B cell (primary cell): ENCODE measurements around the gene INHBA. TPM values are rescaled to one million over a fixed set of nuclear protein-coding genes. Genes with fewer than 3 reads are reported as not detected.

Experiments
- ATAC-seq: fragments of 200-7000 bp; cut with Tn5 transposase; one replicate; pipeline ENCODE4 v1.10.0; 2021; ENCODE audit warnings: low read depth, mild to moderate bottlenecking, moderate number of reproducible peaks, moderate library complexity
- CTCF ChIA-PET: fragments of 350-600 bp; sonication (Branson Sonifier 250); formaldehyde crosslinking; loops from one replicate; lab custom pipeline; 2021; ENCODE audit warnings: antibody characterized with exemption, inconsistent platforms; lab: Charles Lee
- POLR2A ChIA-PET: fragments of 350-600 bp; sonication (Branson Sonifier 250); formaldehyde crosslinking; loops from one replicate; lab custom pipeline; 2021; ENCODE audit warnings: antibody characterized with exemption; lab: Charles Lee
- DNase-seq: peaks from one replicate; pipeline ENCODE4 v3.0.0; 2013
- H2AFZ ChIP-seq: 2 replicates; pipeline ENCODE4 v1.6.1; 2012; ENCODE audit warnings: mild to moderate bottlenecking, low read depth, low read length; ENCODE audit not compliant: insufficient read depth, poor library complexity, severe bottlenecking
- H3K27ac ChIP-seq, 2 donors: 1 replicate in 1 of 2; 2 replicates in 1 of 2; pipeline ENCODE4 v1.5.1; 2012 to 2013; ENCODE audit warnings: low read length in 2 of 2, mild to moderate bottlenecking in 2 of 2, moderate library complexity in 1 of 2
- H3K27me3 ChIP-seq, 4 experiments: fragments of 200-600 bp in 1 of 4; sonication (generic) in 1 of 4; replicated peaks in 1 of 4; 1 replicate in 2 of 4; 2 replicates in 2 of 4; pipeline versions ENCODE4 v1.6.1 to v1.7.0; 2013 to 2016; ENCODE audit warnings: low read length in 3 of 4, mild to moderate bottlenecking in 2 of 4, mixed read lengths in 1 of 4, moderate library complexity in 1 of 4; ENCODE audit not compliant: insufficient read depth in 4 of 4, control insufficient read depth in 3 of 4; ENCODE audit errors: control extremely low read depth in 1 of 4
- H3K36me3 ChIP-seq, 2 experiments: replicated peaks in 1 of 2; 1 replicate in 1 of 2; 2 replicates in 1 of 2; pipeline versions ENCODE4 v1.6.1 to v1.7.1; 2013; ENCODE audit warnings: low read length in 1 of 2; ENCODE audit not compliant: insufficient read depth in 2 of 2, control insufficient read depth in 1 of 2; ENCODE audit errors: control extremely low read depth in 1 of 2, extremely low read depth in 1 of 2
- H3K4me1 ChIP-seq, 2 donors: fragments of 200-600 bp in 1 of 2; sonication (generic) in 1 of 2; 1 replicate in 1 of 2; 2 replicates in 1 of 2; pipeline versions ENCODE4 v1.5.1 to v1.6.1; 2013 to 2017; ENCODE audit warnings: low read length in 2 of 2; ENCODE audit not compliant: control insufficient read depth in 2 of 2, insufficient read depth in 2 of 2
- H3K4me2 ChIP-seq: replicated peaks from 2 replicates; pipeline ENCODE3; 2012; ENCODE audit warnings: mild to moderate bottlenecking, low read depth, low read length; ENCODE audit not compliant: poor library complexity, severe bottlenecking
- H3K4me3 ChIP-seq, 5 experiments: fragments of 200-600 bp in 1 of 5; sonication (generic) in 1 of 5; 1 replicate in 3 of 5; 2 replicates in 2 of 5; pipeline versions ENCODE4 v1.5.1 to v1.7.0; 2011 to 2016; ENCODE audit warnings: low read length in 4 of 5, mild to moderate bottlenecking in 4 of 5, low read depth in 2 of 5, control low read depth in 1 of 5, moderate library complexity in 1 of 5; ENCODE audit not compliant: insufficient read depth in 1 of 5; ENCODE audit errors: control extremely low read depth in 1 of 5, extremely low read depth in 1 of 5
- H3K79me2 ChIP-seq: fragments of 200-600 bp; sonication (generic); one replicate; pipeline ENCODE4 v1.6.0; 2016; ENCODE audit warnings: low read length; ENCODE audit not compliant: control insufficient read depth, insufficient read depth
- H3K9ac ChIP-seq: fragments of 200-600 bp; sonication (generic); 2 replicates; pipeline ENCODE4 v1.6.1; 2017; ENCODE audit warnings: mild to moderate bottlenecking, low read length, moderate library complexity
- H3K9me3 ChIP-seq, 3 donors: one replicate each; pipeline versions ENCODE4 v1.6.1 to v1.7.1; 2013; ENCODE audit warnings: low read length in 2 of 3; ENCODE audit not compliant: control insufficient read depth in 2 of 3, insufficient read depth in 1 of 3; ENCODE audit errors: control extremely low read depth in 1 of 3
- H4K20me1 ChIP-seq: 2 replicates; pipeline ENCODE4 v1.6.0; 2012; ENCODE audit warnings: mild to moderate bottlenecking, low read length; ENCODE audit not compliant: insufficient read depth, control insufficient read depth, poor library complexity, severe bottlenecking
- H3K27ac Mint-ChIP-seq: one replicate; pipeline ENCODE4 v1.8.0; 2021; ENCODE audit warnings: mixed read lengths
- H3K27me3 Mint-ChIP-seq: one replicate; pipeline ENCODE4 v1.8.0; 2021; ENCODE audit warnings: mixed read lengths
- H3K4me1 Mint-ChIP-seq: one replicate; pipeline ENCODE4 v1.8.0; 2021; ENCODE audit warnings: mixed read lengths
- H3K4me3 Mint-ChIP-seq: one replicate; pipeline ENCODE4 v1.8.0; 2021; ENCODE audit warnings: mixed read lengths
- H3K9me3 Mint-ChIP-seq: one replicate; pipeline ENCODE4 v1.8.0; 2022; ENCODE audit warnings: mixed read lengths; ENCODE audit not compliant: insufficient read depth
- CTCF ChIP-seq: fragments of 200-600 bp; IDR thresholded peaks from one replicate; pipeline ENCODE4 v1.8.0; 2022; ENCODE audit warnings: antibody characterized with exemption, mild to moderate bottlenecking
- EZH2 ChIP-seq: IDR thresholded peaks from 2 replicates; pipeline ENCODE4 v1.6.1; 2012; ENCODE audit warnings: borderline replicate concordance, low read depth, mild to moderate bottlenecking, moderate library complexity, low read length; ENCODE audit not compliant: insufficient read depth, poor library complexity, severe bottlenecking
- WGBS: methylation state at CpG from one replicate; pipeline ENCODE4 v1.1.5; 2013; ENCODE audit warnings: missing lambda C conversion rate; ENCODE audit not compliant: insufficient coverage; 5-methylcytosine and 5-hydroxymethylcytosine counted together
- intact Hi-C: fragments of 100-400 bp; cut with micrococcal nuclease; formaldehyde crosslinking; loops from one replicate; pipeline ENCODE4 v1.10.0; 2022
- polyA plus RNA-seq: library from polyadenylated mRNA; depleted of rRNA; stranded (reverse); fragments of >200 nt; gene quantifications from 2 replicates; pipeline ENCODE4 v1.2.3, GENCODE V29; 2012
- total RNA-seq, 2 donors: library from RNA; stranded (reverse); fragments of 120-200 nt in 1 of 2; gene quantifications; 1 replicate in 1 of 2; 2 replicates in 1 of 2; pipeline versions ENCODE4 v1.2.3 to v1.2.4, GENCODE V29; 2013 to 2022

The INHBA gene
- total and polyA plus RNA-seq, 2 donors (not counting 1 experiment from before 2014, with no cell fraction given) = not detected

- ChIA-PET POLR2A (no interaction called here), CTCF (no interaction called here)
- no peaks in the 10 kb centered on the region for H3K27me3 Mint-ChIP-seq
- no peaks in the 10 kb centered on the region for H3K79me2 ChIP-seq
- no peaks in the 10 kb centered on the region for H4K20me1 ChIP-seq
- H3K4me1 ChIP-seq = no peaks in the 10 kb centered on the region
- H3K4me1 Mint-ChIP-seq = no peaks in the 10 kb centered on the region
- H3K4me3 Mint-ChIP-seq = no peak overlapping the region
- H3K27ac Mint-ChIP-seq = no peak overlapping the region
- no peaks in the 10 kb centered on the region for H3K36me3 ChIP-seq
- no peak overlapping the region for H3K4me2 ChIP-seq
- intact Hi-C loops = no loop called here
- H3K9me3 ChIP-seq = no peaks in the 10 kb centered on the region
- ATAC-seq = no peak
- DNase-seq = no peak
- no peak overlapping the region for H2AFZ ChIP-seq
- no peaks in the 10 kb centered on the region for H3K27me3 ChIP-seq
- no peak overlapping the region for H3K4me3 ChIP-seq
- no peak for TF ChIP-seq CTCF
- TF ChIP-seq EZH2 = no peak
- H3K9me3 Mint-ChIP-seq = no peaks in the 10 kb centered on the region
- WGBS = no CpG with 5 or more reads among the region's 2 CpGs
- H3K27ac ChIP-seq = no peak overlapping the region
- H3K9ac ChIP-seq = no peak overlapping the region
Observed at GRCh38 chr7:41679566-41679965, 23.3 kb downstream of the INHBA start.

- DNase-seq (no peak), ATAC-seq (no peak)
- Histone ChIP-seq H3K27me3 (no peaks in the 10 kb centered on the region), H4K20me1 (no peaks in the 10 kb centered on the region), H3K9ac (no peak overlapping the region), H3K4me2 (no peak overlapping the region), H3K9me3 (no peaks in the 10 kb centered on the region), H3K36me3 (no peaks in the 10 kb centered on the region), H3K79me2 (no peaks in the 10 kb centered on the region), H3K4me3 (no peak overlapping the region), H3K4me1 (no peaks in the 10 kb centered on the region), H2AFZ (no peak overlapping the region), H3K27ac (no peak overlapping the region)
- TF ChIP-seq CTCF (no peak), EZH2 (no peak)
- Mint-ChIP-seq H3K9me3 (no peaks in the 10 kb centered on the region), H3K27ac (no peak overlapping the region), H3K27me3 (peaks cover 6% of the 10 kb centered on the region), H3K4me3 (no peak overlapping the region), H3K4me1 (no peaks in the 10 kb centered on the region)
- CTCF ChIA-PET = no interaction called here
- POLR2A ChIA-PET = no interaction called here
- no CpG with 5 or more reads among the region's 4 CpGs for WGBS
- intact Hi-C loops = no loop called here
Observed at GRCh38 chr7:41674505-41675023, 28.3 kb downstream of the INHBA start.
